GM21723 (cell line): Measurements from ENCODE around the gene MPV17L2.

Experiments
- ATAC-seq: cut with Tn5 transposase; IDR thresholded peaks from one replicate; pipeline ENCODE4 v1.9.1; 2021; ENCODE audit warnings: mild to moderate bottlenecking, moderate library complexity; ENCODE audit not compliant: unreplicated experiment

The MPV17L2 gene

GRCh38 chr19:18160493-18160970 is 32.5 kb upstream of the MPV17L2 start:
- ATAC-seq = no peak

GRCh38 chr19:18160971-18161635 is 31.9 kb upstream of the MPV17L2 start:
- peak; percentile 55 for ATAC-seq

GRCh38 chr19:18161636-18162002 is 31.4 kb upstream of the MPV17L2 start:
- no peak for ATAC-seq

GRCh38 chr19:18164072-18164471 is 28.9 kb upstream of the MPV17L2 start:
- no peak for ATAC-seq

GRCh38 chr19:18165794-18166544 is 27.0 kb upstream of the MPV17L2 start:
- no peak for ATAC-seq

- no peak for ATAC-seq
Measured at GRCh38 chr19:18167011-18167410, 26.0 kb upstream of the MPV17L2 start.

GRCh38 chr19:18167975-18168645 is 24.9 kb upstream of the MPV17L2 start:
- ATAC-seq = peak; percentile 36

- no peak for ATAC-seq
Measured at GRCh38 chr19:18168673-18169381, 24.2 kb upstream of the MPV17L2 start.

- no peak for ATAC-seq
Measured at GRCh38 chr19:18170714-18171255, 22.2 kb upstream of the MPV17L2 start.

GRCh38 chr19:18171605-18172327 is 21.3 kb upstream of the MPV17L2 start:
- no peak for ATAC-seq

GRCh38 chr19:18172331-18173053 is 20.5 kb upstream of the MPV17L2 start:
- no peak for ATAC-seq

GRCh38 chr19:18173054-18173571 is 19.9 kb upstream of the MPV17L2 start:
- no peak for ATAC-seq

- peak; percentile 49 for ATAC-seq
Measured at GRCh38 chr19:18173572-18174288, 19.3 kb upstream of the MPV17L2 start, which contains the start of gene IFI30. IFI30 (plus strand) TSS chr19:18173813; CDS start chr19:18173842, 29 bp downstream.

- no peak for ATAC-seq
Measured at GRCh38 chr19:18174983-18175382, 18.0 kb upstream of the MPV17L2 start.

- no peak for ATAC-seq
Measured at GRCh38 chr19:18176367-18177310, 16.4 kb upstream of the MPV17L2 start.

GRCh38 chr19:18179957-18180356 is 13.1 kb upstream of the MPV17L2 start:
- ATAC-seq = no peak

- ATAC-seq = no peak
Measured at GRCh38 chr19:18183529-18183928, 9.5 kb upstream of the MPV17L2 start.
